ENCODE data around the gene SCARF2.

SCARF2 gene

DNA sequence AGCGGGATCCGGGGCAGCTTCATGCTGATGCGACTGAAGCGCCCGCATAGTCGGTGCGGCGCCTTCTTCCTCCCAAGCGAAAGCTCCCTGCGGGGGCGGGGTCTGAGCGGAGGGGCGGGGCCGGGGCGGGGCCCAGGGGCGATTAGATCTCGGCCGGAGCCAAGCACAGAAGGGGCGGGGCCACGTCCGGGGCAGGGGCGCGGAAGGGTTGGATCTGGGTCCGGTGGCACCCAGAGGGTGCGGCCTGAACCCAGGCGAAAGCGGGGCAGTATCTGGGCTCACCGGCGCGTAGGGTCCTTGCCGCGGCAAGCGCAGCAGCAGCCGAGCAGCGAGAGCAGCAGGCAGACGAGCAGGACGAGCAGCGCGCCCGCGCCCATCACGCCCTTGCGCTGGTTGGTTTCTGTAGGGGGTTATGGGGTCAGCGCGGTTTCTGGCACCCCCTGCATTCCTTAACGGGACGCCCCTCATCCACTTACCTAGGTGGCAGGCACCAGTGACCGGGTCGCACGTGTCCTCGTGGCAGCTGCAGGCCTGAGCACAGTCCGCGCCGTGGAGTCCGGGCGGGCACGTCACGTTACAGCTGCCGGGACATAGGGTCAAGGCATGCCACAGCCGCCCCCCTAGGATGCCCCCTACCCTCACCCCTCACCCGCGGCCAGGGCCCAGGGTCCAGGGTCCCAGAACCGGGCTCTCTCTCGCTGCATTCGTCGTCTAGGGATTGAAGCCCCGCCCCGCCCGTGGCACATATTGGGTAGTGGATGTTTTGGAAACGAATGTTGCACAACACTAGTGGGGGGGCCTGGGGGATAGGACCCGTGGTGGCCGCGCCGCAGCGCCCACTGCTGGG lies 8.1 kb downstream of the SCARF2 start:
- Mint-ChIP-seq H3K27ac (no peak overlapping the region), H3K4me3 (peak overlapping the region; percentile 72), H3K27me3 (peaks cover 70% of the 10 kb centered on the region), H3K36me3 (ENCODE audit: low read depth) (no peaks in the 10 kb centered on the region), H3K4me1 (ENCODE audit: low read depth) (peaks cover 25% of the 10 kb centered on the region), H3K9me3 (no peaks in the 10 kb centered on the region)
- peak; percentile 85 for DNase-seq

DNA sequence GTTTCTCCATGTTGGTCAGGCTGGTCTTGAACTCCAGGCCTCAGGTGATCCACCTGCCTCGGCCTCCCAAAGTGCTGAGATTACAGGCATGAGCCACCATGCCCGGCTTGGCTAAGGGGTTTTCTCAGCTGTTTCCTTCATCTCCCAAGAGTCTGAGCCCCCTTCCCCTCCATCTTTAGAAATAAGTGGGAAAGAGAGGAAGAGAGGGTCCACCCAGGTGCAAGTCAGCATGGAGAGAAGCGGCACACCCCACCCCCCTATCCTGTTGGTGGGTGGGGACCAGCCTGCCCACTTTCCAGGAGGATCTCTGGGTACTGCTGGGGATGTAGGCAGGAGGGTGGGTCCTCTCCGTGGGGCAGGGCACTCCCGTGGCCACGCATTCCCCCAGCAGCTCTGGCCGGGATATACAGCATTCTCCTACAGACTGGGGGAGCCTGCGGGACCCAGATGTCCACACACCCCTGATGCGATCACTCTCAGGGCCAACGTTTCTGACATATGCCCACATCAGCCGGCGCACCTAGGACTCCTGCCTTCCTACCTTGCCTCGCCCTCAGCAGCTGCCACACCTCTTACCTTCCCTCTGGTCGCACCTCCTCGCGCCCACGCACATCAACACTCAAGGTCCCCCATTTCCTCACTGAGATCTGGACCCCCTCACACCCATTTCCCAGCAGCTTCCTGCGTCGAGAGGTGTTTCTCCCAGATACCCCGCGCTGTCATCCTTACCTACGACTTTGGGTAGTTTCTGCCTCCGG lies 8.9 kb downstream of the SCARF2 start:
- peak; percentile 25 for DNase-seq
- H3K27ac Mint-ChIP-seq = no peak overlapping the region
- peaks cover 68% of the 10 kb centered on the region for H3K27me3 Mint-ChIP-seq
- no peaks in the 10 kb centered on the region for H3K9me3 Mint-ChIP-seq
- H3K4me1 Mint-ChIP-seq (ENCODE audit: low read depth) = peaks cover 25% of the 10 kb centered on the region
- H3K4me3 Mint-ChIP-seq = peak overlapping the region; percentile 72
- no peaks in the 10 kb centered on the region for H3K36me3 Mint-ChIP-seq (ENCODE audit: low read depth)

DNA sequence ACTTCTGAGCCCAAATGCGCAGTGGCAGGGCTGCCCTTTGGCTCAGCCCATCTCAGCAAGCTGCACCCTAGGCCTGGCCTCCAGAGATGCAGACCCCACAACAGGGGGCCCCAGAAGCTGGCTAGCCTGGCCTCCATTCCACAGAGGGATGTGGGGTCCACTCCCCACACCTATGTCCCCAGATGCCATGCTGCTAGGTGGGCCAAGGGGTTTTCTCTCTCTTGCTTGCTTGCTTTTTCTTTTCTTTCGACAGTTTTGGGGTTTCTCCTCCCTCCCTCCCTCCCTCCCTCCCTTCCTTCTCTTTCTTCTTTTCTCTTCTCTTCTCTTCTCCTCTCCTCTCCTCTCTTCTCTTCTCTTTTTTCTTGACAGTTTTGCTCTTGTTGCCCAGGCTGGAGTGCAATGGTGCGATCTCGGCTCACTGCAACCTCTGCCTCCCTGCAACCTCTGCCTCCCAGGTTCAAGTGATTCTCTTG lies 9.6 kb downstream of the SCARF2 start:
- peaks cover 25% of the 10 kb centered on the region for H3K4me1 Mint-ChIP-seq (ENCODE audit: low read depth)
- H3K36me3 Mint-ChIP-seq (ENCODE audit: low read depth) = no peaks in the 10 kb centered on the region
- peaks cover 68% of the 10 kb centered on the region for H3K27me3 Mint-ChIP-seq
- no peaks in the 10 kb centered on the region for H3K9me3 Mint-ChIP-seq
- no peak overlapping the region for H3K4me3 Mint-ChIP-seq
- no peak overlapping the region for H3K27ac Mint-ChIP-seq
- DNase-seq = peak; percentile 26

DNA sequence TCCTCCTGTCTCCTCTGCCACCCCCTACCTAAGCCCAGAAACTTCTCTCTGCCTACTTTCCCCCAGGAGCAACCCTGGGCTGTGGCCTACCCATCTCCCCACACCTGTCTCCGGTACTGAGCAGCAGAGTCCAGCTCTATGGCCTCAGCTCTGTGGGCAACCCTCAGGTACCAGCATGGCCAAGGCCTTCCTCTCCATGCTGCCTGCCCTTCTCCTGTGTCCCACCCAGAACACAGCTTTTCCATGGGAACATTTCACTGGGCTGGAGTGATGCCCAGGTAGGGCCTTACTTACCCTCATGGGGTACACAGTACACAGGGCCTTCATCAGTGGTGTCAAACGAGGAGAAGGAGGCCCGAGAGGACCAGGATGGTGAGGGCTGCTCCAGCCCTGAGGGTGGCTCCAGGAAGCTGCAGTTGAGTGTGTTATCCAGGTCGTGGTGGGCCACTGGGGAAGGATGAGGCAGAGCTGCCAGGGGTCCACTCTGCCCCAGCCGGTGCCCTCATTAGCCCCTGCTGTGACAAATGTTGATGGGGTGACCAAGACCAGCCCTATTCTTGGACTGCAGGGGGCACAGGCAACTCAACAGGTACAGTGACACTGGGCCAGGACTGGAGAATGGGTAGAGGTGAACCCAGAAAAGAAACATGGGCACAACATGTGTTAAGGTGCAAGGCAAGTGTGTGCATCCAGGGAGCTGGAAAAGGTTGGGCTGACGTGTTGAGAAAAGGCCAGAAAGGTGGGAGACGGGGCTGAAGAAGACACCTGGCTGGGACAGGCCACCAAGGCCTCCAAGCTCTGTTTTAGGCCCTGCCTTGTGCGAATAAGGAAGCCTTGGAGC lies 10.3 kb downstream of the SCARF2 start:
- Mint-ChIP-seq H3K4me1 (ENCODE audit: low read depth) (peaks cover 25% of the 10 kb centered on the region), H3K36me3 (ENCODE audit: low read depth) (no peaks in the 10 kb centered on the region), H3K27ac (no peak overlapping the region), H3K9me3 (no peaks in the 10 kb centered on the region), H3K4me3 (no peak overlapping the region), H3K27me3 (peaks cover 62% of the 10 kb centered on the region)
- peak; percentile 27 for DNase-seq

DNA sequence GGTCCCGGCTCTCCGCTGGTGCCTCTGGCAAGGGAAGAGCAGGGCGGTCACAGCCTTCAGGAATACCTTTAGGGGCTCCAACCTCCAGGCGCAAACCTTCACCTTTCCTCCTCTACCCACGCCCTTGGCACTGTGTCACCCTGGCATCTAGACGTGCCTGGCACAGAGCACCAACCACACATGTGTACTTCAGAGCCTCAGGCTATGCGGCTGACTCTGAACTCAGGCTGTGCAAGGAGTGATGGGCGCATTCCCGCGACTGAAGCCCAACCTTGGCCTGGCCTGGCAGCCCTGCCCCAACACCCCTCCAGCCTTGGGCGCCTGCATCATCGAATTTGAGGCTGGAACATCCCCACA lies 11.4 kb downstream of the SCARF2 start:
- no peaks in the 10 kb centered on the region for H3K9me3 Mint-ChIP-seq
- no peak overlapping the region for H3K27ac Mint-ChIP-seq
- H3K4me1 Mint-ChIP-seq (ENCODE audit: low read depth) = peaks cover 24% of the 10 kb centered on the region
- H3K27me3 Mint-ChIP-seq = peaks cover 53% of the 10 kb centered on the region
- no peak overlapping the region for H3K4me3 Mint-ChIP-seq
- DNase-seq = peak; percentile 33
- no peaks in the 10 kb centered on the region for H3K36me3 Mint-ChIP-seq (ENCODE audit: low read depth)

DNA sequence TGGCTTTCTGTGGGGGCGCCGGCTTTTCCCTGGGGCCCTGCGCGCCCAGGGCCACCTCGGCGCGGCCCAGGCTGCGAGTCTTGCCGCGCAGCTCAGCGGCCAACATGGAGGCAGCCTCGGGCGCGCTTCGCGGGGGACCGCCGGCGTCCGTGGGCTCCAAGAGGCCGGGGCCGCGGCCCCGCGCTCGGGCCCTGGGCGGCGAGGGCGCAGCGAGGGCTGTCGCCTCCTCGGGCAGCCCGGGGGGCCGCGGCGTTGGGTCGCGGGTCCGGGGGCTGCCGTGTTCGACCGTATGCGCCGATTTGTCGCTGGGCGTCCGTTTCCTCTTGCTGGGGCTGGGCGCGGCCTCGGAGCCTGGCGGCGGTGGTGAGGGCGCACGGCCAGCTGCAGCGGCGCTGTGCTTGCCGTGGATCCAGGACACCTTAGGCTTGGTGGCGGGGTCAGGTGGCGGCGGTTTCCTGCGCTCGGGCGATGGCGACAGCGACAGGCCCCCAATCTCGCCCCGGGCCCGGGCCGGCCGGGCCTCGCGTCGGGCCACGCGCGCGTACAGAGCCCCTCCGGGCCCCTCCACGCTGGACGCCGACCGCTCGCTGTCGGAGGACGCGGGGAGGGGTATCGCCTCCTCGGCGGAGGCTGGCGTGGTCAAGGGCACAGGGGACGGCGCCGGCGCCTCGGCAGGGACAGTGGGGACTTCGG lies 11.9 kb downstream of the SCARF2 start:
- Mint-ChIP-seq H3K4me3 (no peak overlapping the region), H3K36me3 (ENCODE audit: low read depth) (no peaks in the 10 kb centered on the region), H3K4me1 (ENCODE audit: low read depth) (peaks cover 22% of the 10 kb centered on the region), H3K27ac (no peak overlapping the region), H3K27me3 (peaks cover 50% of the 10 kb centered on the region), H3K9me3 (no peaks in the 10 kb centered on the region)
- peak; percentile 38 for DNase-seq

- no peaks in the 10 kb centered on the region for H3K9me3 Mint-ChIP-seq
- H3K27me3 Mint-ChIP-seq = peaks cover 44% of the 10 kb centered on the region
- no peaks in the 10 kb centered on the region for H3K36me3 Mint-ChIP-seq (ENCODE audit: low read depth)
- peak overlapping the region; percentile 23 for H3K4me3 Mint-ChIP-seq
- DNase-seq = peak; percentile 46
- H3K4me1 Mint-ChIP-seq (ENCODE audit: low read depth) = peaks cover 17% of the 10 kb centered on the region
- no peak overlapping the region for H3K27ac Mint-ChIP-seq
Measured at GRCh38 chr22:20424932-20425565, 12.6 kb downstream of the SCARF2 start.

- Mint-ChIP-seq H3K36me3 (ENCODE audit: low read depth) (no peaks in the 10 kb centered on the region), H3K4me1 (ENCODE audit: low read depth) (peaks cover 13% of the 10 kb centered on the region), H3K4me3 (no peak overlapping the region), H3K9me3 (no peaks in the 10 kb centered on the region), H3K27me3 (peaks cover 40% of the 10 kb centered on the region), H3K27ac (no peak overlapping the region)
- DNase-seq = no peak
Measured at GRCh38 chr22:20424568-20424931, 13.1 kb downstream of the SCARF2 start.

- Mint-ChIP-seq H3K9me3 (no peaks in the 10 kb centered on the region), H3K4me1 (ENCODE audit: low read depth) (peaks cover 8% of the 10 kb centered on the region), H3K27ac (no peak overlapping the region), H3K27me3 (peaks cover 34% of the 10 kb centered on the region), H3K4me3 (no peak overlapping the region), H3K36me3 (ENCODE audit: low read depth) (no peaks in the 10 kb centered on the region)
- DNase-seq = no peak
Measured at GRCh38 chr22:20423906-20424551, 13.6 kb downstream of the SCARF2 start.

DNA sequence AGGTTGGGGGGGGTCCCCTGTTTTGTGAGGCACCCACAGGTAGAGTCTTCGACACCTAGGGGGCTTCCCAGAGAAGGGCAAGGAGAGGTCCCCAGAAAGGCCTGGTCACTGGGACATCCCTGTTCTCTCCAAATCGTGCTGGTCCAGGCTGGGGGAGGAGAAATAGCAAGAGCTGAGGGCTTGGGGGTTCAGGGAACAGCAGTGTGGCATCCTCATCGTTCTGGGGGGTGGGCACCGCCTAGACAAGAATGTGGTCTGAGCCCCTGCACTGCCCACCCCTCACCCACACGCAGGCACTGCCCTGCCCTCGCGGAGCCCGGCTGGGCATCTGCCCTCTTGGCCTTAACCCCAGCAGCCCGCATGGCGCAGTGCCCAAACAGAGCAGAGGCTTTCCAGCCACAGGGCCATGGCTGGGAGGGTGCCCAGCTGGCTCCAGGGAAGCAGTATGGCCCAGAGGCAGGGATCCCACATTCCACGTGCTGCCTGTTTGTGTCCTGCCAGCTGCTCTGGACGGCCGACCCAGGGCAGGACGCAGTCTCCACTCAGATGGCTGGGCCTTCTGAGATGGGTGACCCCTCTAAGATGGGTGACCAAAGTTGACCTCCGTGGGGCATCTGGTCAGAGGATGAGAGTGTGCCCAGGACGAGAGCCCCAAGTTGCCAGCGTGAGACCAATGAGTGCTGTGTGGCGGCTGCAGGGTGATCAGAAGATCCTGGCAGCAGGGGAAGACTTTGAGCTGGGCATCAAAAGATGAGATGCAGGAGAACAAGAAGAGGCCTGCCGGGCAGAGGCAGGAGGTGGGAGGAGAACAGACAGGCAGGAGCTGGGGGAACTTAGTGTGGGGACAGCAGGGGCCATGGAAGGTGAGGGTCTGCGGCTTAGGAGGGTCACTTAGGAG lies 14.4 kb downstream of the SCARF2 start:
- DNase-seq = no peak
- no peak overlapping the region for H3K27ac Mint-ChIP-seq
- H3K27me3 Mint-ChIP-seq = peaks cover 27% of the 10 kb centered on the region

DNA sequence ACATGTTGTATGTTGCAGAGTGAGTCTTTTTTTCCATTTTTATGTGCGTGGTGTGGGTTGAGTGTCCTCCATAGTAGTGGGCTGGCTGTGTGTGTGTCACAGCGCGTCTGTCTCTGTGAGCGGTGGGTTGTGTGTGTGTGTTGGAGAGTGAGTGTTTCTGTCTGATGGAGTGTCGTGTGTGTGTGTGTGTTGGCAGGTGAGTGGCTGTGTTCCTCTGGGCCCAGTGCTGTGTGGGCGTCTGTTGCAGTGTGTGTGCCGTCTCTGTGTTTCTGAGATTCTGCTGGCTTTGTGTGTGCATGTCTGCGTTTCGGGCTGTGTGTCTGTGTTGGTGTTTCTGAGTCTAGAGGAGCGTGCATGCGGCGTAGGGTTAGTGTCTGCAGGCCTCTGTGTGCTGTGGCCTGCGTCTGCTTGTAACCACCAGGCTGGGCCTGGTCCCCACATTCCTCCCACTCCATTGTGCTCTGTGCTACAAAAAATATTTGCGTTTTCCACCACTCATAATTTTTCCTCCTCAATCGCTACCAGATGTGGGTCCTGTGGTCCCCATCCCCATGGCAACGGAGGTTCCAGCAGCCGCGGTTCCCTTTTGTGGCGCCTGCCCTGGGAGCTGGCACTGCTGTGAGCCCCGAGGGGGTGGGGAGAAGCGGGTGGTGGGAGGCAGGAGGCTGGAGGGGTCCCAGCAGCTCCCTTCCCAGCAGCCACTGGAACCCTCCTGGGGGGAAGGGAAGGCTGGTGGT lies 15.2 kb downstream of the SCARF2 start:
- DNase-seq = no peak
- Mint-ChIP-seq H3K4me1 (ENCODE audit: low read depth) (peaks cover 6% of the 10 kb centered on the region), H3K27me3 (peaks cover 21% of the 10 kb centered on the region), H3K27ac (no peak overlapping the region), H3K9me3 (no peaks in the 10 kb centered on the region), H3K36me3 (ENCODE audit: low read depth) (no peaks in the 10 kb centered on the region), H3K4me3 (no peak overlapping the region)

More for the DNA sequence above, 14.4 kb downstream of the SCARF2 start:
- H3K9me3 Mint-ChIP-seq = no peaks in the 10 kb centered on the region
- no peaks in the 10 kb centered on the region for H3K36me3 Mint-ChIP-seq (ENCODE audit: low read depth)
- peaks cover 5% of the 10 kb centered on the region for H3K4me1 Mint-ChIP-seq (ENCODE audit: low read depth)
- H3K4me3 Mint-ChIP-seq = no peak overlapping the region

DNA sequence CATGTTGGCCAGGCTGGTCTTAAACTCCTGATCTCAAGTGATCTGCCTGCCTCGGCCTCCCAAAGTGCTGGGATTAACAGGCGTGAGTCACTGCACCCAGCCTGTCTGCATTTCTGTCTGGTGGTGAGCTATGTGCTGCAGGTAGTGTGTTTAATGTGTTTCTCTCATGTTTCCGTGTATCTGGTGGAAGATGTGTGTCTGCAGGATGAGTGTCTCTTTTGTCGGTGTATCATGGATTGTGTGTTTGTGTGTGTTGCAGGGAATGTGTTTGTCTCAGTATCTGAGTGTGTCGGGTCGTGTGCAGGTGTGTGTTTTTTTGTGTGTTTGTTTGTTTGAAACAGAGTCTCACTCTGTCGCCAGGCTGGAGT lies 16.1 kb downstream of the SCARF2 start:
- H3K4me3 Mint-ChIP-seq = no peak overlapping the region
- H3K4me1 Mint-ChIP-seq (ENCODE audit: low read depth) = peaks cover 6% of the 10 kb centered on the region
- H3K27me3 Mint-ChIP-seq = peaks cover 12% of the 10 kb centered on the region
- no peaks in the 10 kb centered on the region for H3K9me3 Mint-ChIP-seq
- DNase-seq = no peak
- no peak overlapping the region for H3K27ac Mint-ChIP-seq
- H3K36me3 Mint-ChIP-seq (ENCODE audit: low read depth) = no peaks in the 10 kb centered on the region

All from activated T-cell treated with anti-CD3 and anti-CD28 coated beads, Interleukin-2, amount 50 U/mL, for 24 hours (primary cell).